GM18951 (cell line): ENCODE measurements around the gene CCDC40.

Source experiments
- POLR2A ChIP-seq: IDR thresholded peaks from 4 replicates; pipeline ENCODE4 v1.6.1; 2011; ENCODE audit warnings: mild to moderate bottlenecking; ENCODE audit not compliant: insufficient read length, insufficient read depth; ENCODE audit errors: extremely low read depth
- in situ Hi-C: fragments of 300-500 bp; cut with MboI; formaldehyde crosslinking; loops from one replicate; pipeline ENCODE4 v1.12.0; 2022; ENCODE audit warnings: low sequenced_read_pairs, mixed read lengths, inconsistent platforms; ENCODE audit not compliant: unreplicated experiment

The CCDC40 gene

DNA sequence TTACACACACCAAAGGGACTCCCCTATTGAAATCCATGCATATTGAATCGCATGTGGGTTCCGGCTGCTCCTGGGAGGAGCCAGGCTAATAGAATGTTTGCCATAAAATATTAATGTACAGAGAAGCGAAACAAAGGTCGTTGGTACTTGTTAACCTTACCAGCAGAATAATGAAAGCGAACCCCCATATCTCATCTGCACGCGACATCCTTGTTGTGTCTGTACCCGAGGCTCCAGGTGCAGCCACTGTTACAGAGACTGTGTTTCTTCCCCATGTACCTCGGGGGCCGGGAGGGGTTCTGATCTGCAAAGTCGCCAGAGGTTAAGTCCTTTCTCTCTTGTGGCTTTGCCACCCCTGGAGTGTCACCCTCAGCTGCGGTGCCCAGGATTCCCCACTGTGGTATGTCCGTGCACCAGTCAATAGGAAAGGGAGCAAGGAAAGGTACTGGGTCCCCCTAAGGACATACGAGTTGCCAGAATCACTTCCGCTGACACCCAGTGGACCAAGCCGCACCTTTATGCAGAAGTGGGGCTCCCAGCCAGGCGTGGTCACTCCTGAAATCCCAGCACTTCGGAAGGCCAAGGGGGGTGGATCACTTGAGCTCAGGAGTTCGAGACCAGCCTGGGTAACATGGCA lies 67.1 kb downstream of the CCDC40 start:
- TF ChIP-seq POLR2A = no peak
- in situ Hi-C loops = no loop called here

GRCh38 chr17:80104321-80104955 lies 68.0 kb downstream of the CCDC40 start:
- no peak for TF ChIP-seq POLR2A
- in situ Hi-C loops = no loop called here

DNA sequence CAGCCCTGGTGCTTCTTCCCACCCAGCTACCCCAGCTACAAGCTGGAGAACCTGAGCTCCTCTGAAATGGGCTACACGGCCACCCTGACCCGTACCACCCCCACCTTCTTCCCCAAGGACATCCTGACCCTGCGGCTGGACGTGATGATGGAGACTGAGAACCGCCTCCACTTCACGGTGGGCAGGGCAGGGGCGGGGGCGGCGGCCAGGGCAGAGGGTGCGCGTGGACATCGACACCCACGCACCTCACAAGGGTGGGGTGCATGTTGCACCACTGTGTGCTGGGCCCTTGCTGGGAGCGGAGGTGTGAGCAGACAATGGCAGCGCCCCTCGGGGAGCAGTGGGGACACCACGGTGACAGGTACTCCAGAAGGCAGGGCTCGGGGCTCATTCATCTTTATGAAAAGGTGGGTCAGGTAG lies 68.5 kb downstream of the CCDC40 start:
- TF ChIP-seq POLR2A = no peak
- in situ Hi-C loops = no loop called here

DNA sequence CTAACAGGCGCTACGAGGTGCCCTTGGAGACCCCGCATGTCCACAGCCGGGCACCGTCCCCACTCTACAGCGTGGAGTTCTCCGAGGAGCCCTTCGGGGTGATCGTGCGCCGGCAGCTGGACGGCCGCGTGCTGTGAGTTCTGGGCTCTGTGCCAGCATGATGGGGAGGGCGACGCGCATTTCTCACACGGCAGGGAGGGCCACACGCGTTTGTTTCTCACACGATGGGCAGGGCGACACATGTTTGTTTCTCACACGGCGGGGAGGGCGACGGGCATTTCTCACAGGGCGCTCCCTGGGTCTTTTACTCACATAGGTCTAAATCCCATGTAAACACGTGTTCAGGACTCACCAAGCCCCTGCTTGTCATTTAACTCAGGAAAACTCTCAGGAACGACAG lies 69.3 kb downstream of the CCDC40 start:
- in situ Hi-C loops = no loop called here
- no peak for TF ChIP-seq POLR2A

DNA sequence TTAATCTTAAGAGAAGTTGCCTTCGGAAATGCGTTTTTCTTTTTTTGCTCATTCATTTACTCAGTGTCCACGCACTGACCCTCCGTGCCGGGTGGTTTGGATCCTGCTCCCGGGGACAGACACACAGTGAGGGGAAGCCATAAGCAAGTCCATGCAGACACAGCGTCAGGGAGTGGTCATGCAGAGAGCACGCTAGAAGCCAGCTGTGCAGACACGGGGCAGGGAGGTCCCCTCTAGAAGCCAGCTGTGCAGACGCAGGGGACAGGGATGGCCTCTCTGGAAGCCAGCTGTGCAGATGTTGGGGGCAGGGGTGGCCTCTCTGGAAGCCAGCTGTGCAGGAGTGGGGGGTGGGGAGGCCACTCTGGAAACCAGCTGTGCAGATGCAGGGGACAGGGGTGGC lies 69.7 kb downstream of the CCDC40 start:
- TF ChIP-seq POLR2A = no peak
- in situ Hi-C loops = no loop called here

DNA sequence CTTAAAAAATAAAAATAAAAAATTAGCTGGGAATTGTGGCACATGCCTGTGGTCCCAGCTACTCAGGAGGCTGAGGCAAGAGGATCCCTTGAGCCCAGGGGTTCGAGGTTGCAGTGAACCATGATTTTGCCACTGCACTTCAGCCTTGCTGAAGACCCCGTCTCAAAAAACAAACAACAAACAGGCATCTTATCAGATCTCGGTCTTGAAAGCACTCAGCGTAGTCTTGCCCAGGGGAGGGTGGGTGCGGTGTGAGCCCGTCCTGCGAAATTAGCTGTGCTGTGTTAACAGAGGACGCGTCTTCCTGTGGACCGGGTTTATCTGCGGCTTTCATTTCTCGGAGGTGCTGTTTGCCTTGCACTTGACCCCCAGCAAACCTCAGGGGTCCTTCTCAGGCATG lies 70.3 kb downstream of the CCDC40 start:
- in situ Hi-C loops = no loop called here
- no peak for TF ChIP-seq POLR2A

DNA sequence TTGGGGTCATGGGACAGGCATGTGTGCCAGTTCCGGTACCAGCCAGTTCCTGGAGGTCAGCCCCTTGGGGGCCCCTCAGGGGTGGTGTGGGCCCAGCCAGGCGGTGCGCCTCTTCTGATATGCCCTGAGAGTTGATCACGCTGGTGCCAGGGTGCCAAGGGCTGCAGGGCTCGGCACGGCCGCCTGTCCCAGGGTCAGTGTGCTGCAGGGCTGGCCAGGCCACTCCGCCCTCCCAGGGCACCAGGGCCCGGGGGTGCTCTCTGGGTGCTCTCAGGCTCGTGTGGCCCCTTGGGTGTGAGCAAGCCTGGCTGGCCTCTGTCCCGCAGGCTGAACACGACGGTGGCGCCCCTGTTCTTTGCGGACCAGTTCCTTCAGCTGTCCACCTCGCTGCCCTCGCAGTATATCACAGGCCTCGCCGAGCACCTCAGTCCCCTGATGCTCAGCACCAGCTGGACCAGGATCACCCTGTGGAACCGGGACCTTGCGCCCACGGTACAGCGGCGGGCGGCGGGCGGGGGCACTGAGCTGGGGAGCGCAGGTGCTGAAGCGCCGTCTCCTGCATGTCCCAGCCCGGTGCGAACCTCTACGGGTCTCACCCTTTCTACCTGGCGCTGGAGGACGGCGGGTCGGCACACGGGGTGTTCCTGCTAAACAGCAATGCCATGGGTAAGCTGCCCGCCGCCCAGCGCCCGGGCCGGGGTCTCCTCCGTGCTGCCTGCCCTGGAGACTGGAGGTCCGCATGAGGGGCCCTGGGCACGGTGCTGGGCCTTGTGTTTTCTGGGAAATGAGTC lies 71.0 kb downstream of the CCDC40 start:
- TF ChIP-seq POLR2A = no peak
- in situ Hi-C loops = no loop called here

DNA sequence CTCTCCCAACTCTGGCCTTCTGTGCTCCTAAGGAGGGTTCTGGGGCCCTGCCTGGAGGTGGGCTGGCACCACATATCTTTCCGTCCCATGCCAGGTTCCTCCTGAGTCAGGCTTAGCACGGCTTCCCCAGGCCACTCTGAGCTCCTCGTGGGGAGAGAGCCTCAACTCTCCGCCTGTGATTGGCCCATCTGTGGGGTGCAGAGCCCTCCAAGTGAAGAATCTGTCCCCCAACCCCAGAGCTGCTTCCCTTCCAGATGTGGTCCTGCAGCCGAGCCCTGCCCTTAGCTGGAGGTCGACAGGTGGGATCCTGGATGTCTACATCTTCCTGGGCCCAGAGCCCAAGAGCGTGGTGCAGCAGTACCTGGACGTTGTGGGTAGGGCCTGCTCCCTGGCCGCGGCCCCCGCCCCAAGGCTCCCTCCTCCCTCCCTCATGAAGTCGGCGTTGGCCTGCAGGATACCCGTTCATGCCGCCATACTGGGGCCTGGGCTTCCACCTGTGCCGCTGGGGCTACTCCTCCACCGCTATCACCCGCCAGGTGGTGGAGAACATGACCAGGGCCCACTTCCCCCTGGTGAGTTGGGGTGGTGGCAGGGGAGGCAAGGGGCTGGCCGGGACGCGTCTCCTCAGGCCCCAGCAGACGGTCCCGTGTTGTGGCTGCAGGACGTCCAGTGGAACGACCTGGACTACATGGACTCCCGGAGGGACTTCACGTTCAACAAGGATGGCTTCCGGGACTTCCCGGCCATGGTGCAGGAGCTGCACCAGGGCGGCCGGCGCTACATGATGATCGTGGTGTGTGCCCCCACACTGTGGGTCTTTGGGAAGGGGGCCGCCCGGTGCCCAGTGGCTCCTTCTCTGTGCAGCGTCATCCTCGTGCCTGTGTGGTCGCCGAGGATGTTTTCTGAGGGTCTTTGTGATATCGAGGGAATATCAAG lies 71.9 kb downstream of the CCDC40 start:
- no peak for TF ChIP-seq POLR2A
- in situ Hi-C loops = no loop called here

GRCh38 chr17:80109066-80109660 lies 72.7 kb downstream of the CCDC40 start:
- TF ChIP-seq POLR2A = no peak
- in situ Hi-C loops = no loop called here

GRCh38 chr17:80109713-80110446 lies 73.4 kb downstream of the CCDC40 start:
- in situ Hi-C loops = no loop called here
- TF ChIP-seq POLR2A = no peak

GRCh38 chr17:80110447-80110812 lies 74.0 kb downstream of the CCDC40 start:
- in situ Hi-C loops = no loop called here
- no peak for TF ChIP-seq POLR2A
